HEK293 (cell line): ENCODE measurements around the gene UBAP2.
A peak's percentile ranks its signal among the peaks of the same experiment; 100 is the strongest.

ENCODE experiments used
- CTCF ChIA-PET: fragments of 350-600 bp; formaldehyde crosslinking; extraction: SDS; loops from one replicate; lab custom pipeline; 2021; ENCODE audit warnings: antibody characterized with exemption; lab: Yijun Ruan, JAX
- POLR2A ChIA-PET: fragments of 300-600 bp; formaldehyde crosslinking; extraction: SDS; loops from one replicate; lab custom pipeline; 2020; ENCODE audit warnings: antibody characterized with exemption, inconsistent platforms; lab: Yijun Ruan, JAX
- H3K27ac ChIP-seq: fragments of 200-500 bp; sonication (Bioruptor generic); 2 replicates; pipeline ENCODE4 v1.5.1; 2014; ENCODE audit warnings: low read depth, low read length, control low read depth, inconsistent platforms; ENCODE audit errors: extremely low read depth
- H3K36me3 ChIP-seq, 2 experiments: fragments of 200-500 bp in 1 of 2; sonication (Bioruptor generic) in 1 of 2; 1 replicate in 1 of 2; 2 replicates in 1 of 2; pipeline ENCODE4 v1.5.1; 2014 to 2017; ENCODE audit warnings: inconsistent platforms in 2 of 2, low read length in 2 of 2; ENCODE audit not compliant: control insufficient read depth in 2 of 2, insufficient read depth in 1 of 2
- H3K4me1 ChIP-seq: fragments of 200-500 bp; sonication (Bioruptor generic); 2 replicates; pipeline ENCODE4 v1.5.1; 2014; ENCODE audit warnings: mild to moderate bottlenecking, low read length, inconsistent platforms; ENCODE audit not compliant: control insufficient read depth, insufficient read depth
- H3K4me3 ChIP-seq: 2 replicates; pipeline ENCODE4 v1.5.1; 2011; ENCODE audit warnings: low read depth, mild to moderate bottlenecking, control low read depth, low read length, moderate library complexity
- H3K9me3 ChIP-seq: fragments of 200-500 bp; sonication (Bioruptor generic); 2 replicates; pipeline ENCODE4 v1.5.1; 2014; ENCODE audit warnings: low read depth, low read length, inconsistent platforms; ENCODE audit not compliant: control insufficient read depth, insufficient read depth
- GLI4 ChIP-seq: fragments of 450-650 bp; formaldehyde crosslinking; IDR thresholded peaks from 2 replicates; pipeline ENCODE4 v1.5.1; 2016; ENCODE audit warnings: missing biosample characterization, missing genetic modification characterization
- KLF9 ChIP-seq: fragments of 450-650 bp; formaldehyde crosslinking; IDR thresholded peaks from 2 replicates; pipeline ENCODE4 v1.5.1; 2016; ENCODE audit warnings: missing biosample characterization, missing genetic modification characterization, low read depth
- OVOL3 ChIP-seq: fragments of 450-650 bp; formaldehyde crosslinking; IDR thresholded peaks from 2 replicates; pipeline ENCODE4 v1.5.1; 2016; ENCODE audit warnings: missing biosample characterization, missing genetic modification characterization
- SCRT1 ChIP-seq: fragments of 450-650 bp; formaldehyde crosslinking; IDR thresholded peaks from 2 replicates; pipeline ENCODE4 v1.5.1; 2016; ENCODE audit warnings: missing biosample characterization, missing genetic modification characterization, borderline replicate concordance
- SP7 ChIP-seq: fragments of 450-650 bp; formaldehyde crosslinking; IDR thresholded peaks from 2 replicates; pipeline ENCODE4 v1.5.1; 2016; ENCODE audit warnings: missing biosample characterization, missing genetic modification characterization
- ZBTB1 ChIP-seq: fragments of 450-650 bp; formaldehyde crosslinking; IDR thresholded peaks from 2 replicates; pipeline ENCODE4 v1.5.1; 2016; ENCODE audit warnings: missing biosample characterization, missing genetic modification characterization
- ZBTB17 ChIP-seq: fragments of 450-650 bp; formaldehyde crosslinking; IDR thresholded peaks from 2 replicates; pipeline ENCODE4 v1.5.1; 2016; ENCODE audit warnings: missing biosample characterization, missing genetic modification characterization
- ZBTB21 ChIP-seq: fragments of 450-650 bp; formaldehyde crosslinking; IDR thresholded peaks from 2 replicates; pipeline ENCODE4 v1.5.1; 2017; ENCODE audit warnings: missing biosample characterization, missing genetic modification characterization
- ZBTB26 ChIP-seq: fragments of 450-650 bp; formaldehyde crosslinking; optimal IDR thresholded peaks from 2 replicates; pipeline ENCODE3; 2016; ENCODE audit warnings: missing biosample characterization, mild to moderate bottlenecking, missing genetic modification characterization
- ZBTB48 ChIP-seq: fragments of 450-650 bp; formaldehyde crosslinking; IDR thresholded peaks from 2 replicates; pipeline ENCODE4 v1.5.1; 2016; ENCODE audit warnings: missing biosample characterization, missing genetic modification characterization
- ZNF121 ChIP-seq: fragments of 450-650 bp; formaldehyde crosslinking; IDR thresholded peaks from 2 replicates; pipeline ENCODE4 v1.5.1; 2016; ENCODE audit warnings: missing biosample characterization, missing genetic modification characterization
- ZNF48 ChIP-seq: fragments of 450-650 bp; formaldehyde crosslinking; IDR thresholded peaks from 2 replicates; pipeline ENCODE4 v1.5.1; 2016; ENCODE audit warnings: missing biosample characterization, missing genetic modification characterization
- ZNF629 ChIP-seq: fragments of 450-650 bp; formaldehyde crosslinking; IDR thresholded peaks from 2 replicates; pipeline ENCODE4 v1.5.1; 2017; ENCODE audit warnings: missing biosample characterization, missing genetic modification characterization
- ZNF692 ChIP-seq: fragments of 450-650 bp; formaldehyde crosslinking; IDR thresholded peaks from 2 replicates; pipeline ENCODE4 v1.5.1; 2016; ENCODE audit warnings: missing biosample characterization, missing genetic modification characterization
- ZNF837 ChIP-seq: fragments of 450-650 bp; formaldehyde crosslinking; IDR thresholded peaks from 2 replicates; pipeline ENCODE4 v1.5.1; 2016; ENCODE audit warnings: missing biosample characterization, missing genetic modification characterization
- ZSCAN30 ChIP-seq: fragments of 450-650 bp; IDR thresholded peaks from 2 replicates; pipeline ENCODE4 v1.5.1; 2018; ENCODE audit warnings: missing biosample characterization, mild to moderate bottlenecking, missing genetic modification characterization, moderate library complexity
- TF ChIP-seq, protein P1 (sequence below): fragments of 450-650 bp; formaldehyde crosslinking; IDR thresholded peaks from 2 replicates; pipeline ENCODE4 v1.5.1; 2017; ENCODE audit warnings: missing biosample characterization, missing genetic modification characterization
- TF ChIP-seq, protein P2 (sequence below): fragments of 450-650 bp; formaldehyde crosslinking; IDR thresholded peaks from 2 replicates; pipeline ENCODE4 v1.5.1; 2017; ENCODE audit warnings: missing biosample characterization, missing genetic modification characterization
- TF ChIP-seq, protein P3 (sequence below): fragments of 450-650 bp; formaldehyde crosslinking; IDR thresholded peaks from 2 replicates; pipeline ENCODE4 v1.5.1; 2016; ENCODE audit warnings: missing biosample characterization, missing genetic modification characterization
- TF ChIP-seq, protein P4 (sequence below): fragments of 450-650 bp; formaldehyde crosslinking; IDR thresholded peaks from 2 replicates; pipeline ENCODE4 v1.5.1; 2016; ENCODE audit warnings: missing biosample characterization, missing genetic modification characterization
- TF ChIP-seq, protein P5 (sequence below): fragments of 450-650 bp; formaldehyde crosslinking; IDR thresholded peaks from 2 replicates; pipeline ENCODE4 v1.5.1; 2016; ENCODE audit warnings: missing biosample characterization, missing genetic modification characterization
- TF ChIP-seq, protein P6 (sequence below): fragments of 450-650 bp; formaldehyde crosslinking; IDR thresholded peaks from 2 replicates; pipeline ENCODE4 v1.5.1; 2016; ENCODE audit warnings: missing biosample characterization, missing genetic modification characterization, low read depth

Gene UBAP2

DNA sequence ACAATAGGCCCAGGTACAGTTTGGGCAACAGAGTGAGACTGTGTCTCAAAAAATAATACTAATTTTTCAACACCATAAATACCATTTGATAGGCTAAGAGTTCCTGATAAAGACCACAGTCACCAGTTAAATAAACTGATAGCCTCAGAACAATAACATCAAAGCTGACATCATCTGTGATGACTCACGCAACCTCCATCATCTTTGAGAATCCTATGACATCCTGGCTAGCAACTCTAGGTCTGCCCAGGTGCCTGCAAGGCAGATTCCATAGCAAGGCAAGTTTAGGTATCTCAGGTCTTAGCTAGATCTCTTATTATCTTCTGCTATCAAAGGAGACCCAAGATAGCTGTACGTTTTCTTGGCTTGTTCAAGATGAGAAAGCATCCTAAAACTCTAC is 30.5 kb upstream of the UBAP2 start (continued):
- TF ChIP-seq, protein P1, sequence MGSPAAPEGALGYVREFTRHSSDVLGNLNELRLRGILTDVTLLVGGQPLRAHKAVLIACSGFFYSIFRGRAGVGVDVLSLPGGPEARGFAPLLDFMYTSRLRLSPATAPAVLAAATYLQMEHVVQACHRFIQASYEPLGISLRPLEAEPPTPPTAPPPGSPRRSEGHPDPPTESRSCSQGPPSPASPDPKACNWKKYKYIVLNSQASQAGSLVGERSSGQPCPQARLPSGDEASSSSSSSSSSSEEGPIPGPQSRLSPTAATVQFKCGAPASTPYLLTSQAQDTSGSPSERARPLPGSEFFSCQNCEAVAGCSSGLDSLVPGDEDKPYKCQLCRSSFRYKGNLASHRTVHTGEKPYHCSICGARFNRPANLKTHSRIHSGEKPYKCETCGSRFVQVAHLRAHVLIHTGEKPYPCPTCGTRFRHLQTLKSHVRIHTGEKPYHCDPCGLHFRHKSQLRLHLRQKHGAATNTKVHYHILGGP (tag by site-specific recombination), result no peak
- TF ChIP-seq, protein P2, sequence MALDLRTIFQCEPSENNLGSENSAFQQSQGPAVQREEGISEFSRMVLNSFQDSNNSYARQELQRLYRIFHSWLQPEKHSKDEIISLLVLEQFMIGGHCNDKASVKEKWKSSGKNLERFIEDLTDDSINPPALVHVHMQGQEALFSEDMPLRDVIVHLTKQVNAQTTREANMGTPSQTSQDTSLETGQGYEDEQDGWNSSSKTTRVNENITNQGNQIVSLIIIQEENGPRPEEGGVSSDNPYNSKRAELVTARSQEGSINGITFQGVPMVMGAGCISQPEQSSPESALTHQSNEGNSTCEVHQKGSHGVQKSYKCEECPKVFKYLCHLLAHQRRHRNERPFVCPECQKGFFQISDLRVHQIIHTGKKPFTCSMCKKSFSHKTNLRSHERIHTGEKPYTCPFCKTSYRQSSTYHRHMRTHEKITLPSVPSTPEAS (tag by site-specific recombination), result no peak
- no peak for TF ChIP-seq GLI4 (tag by site-specific recombination)
- TF ChIP-seq, protein P3, sequence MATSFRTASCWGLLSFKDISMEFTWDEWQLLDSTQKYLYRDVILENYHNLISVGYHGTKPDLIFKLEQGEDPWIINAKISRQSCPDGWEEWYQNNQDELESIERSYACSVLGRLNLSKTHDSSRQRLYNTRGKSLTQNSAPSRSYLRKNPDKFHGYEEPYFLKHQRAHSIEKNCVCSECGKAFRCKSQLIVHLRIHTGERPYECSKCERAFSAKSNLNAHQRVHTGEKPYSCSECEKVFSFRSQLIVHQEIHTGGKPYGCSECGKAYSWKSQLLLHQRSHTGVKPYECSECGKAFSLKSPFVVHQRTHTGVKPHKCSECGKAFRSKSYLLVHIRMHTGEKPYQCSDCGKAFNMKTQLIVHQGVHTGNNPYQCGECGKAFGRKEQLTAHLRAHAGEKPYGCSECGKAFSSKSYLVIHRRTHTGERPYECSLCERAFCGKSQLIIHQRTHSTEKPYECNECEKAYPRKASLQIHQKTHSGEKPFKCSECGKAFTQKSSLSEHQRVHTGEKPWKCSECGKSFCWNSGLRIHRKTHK (tag by site-specific recombination), result no peak
- peak; percentile 89 for TF ChIP-seq ZNF629
- no peak for TF ChIP-seq OVOL3 (tag by site-specific recombination)
- no peak for TF ChIP-seq ZNF121 (tag by site-specific recombination)
- TF ChIP-seq ZBTB21 (tag by site-specific recombination), result peak; percentile 63; the same call in 1 of the 2 replicates
- 0 out of 2 replicates have a peak, but pooled peaks have one; percentile 30 for TF ChIP-seq ZNF692 (tag by site-specific recombination)
- no peak for TF ChIP-seq ZNF48 (tag by site-specific recombination)
- TF ChIP-seq, protein P4, sequence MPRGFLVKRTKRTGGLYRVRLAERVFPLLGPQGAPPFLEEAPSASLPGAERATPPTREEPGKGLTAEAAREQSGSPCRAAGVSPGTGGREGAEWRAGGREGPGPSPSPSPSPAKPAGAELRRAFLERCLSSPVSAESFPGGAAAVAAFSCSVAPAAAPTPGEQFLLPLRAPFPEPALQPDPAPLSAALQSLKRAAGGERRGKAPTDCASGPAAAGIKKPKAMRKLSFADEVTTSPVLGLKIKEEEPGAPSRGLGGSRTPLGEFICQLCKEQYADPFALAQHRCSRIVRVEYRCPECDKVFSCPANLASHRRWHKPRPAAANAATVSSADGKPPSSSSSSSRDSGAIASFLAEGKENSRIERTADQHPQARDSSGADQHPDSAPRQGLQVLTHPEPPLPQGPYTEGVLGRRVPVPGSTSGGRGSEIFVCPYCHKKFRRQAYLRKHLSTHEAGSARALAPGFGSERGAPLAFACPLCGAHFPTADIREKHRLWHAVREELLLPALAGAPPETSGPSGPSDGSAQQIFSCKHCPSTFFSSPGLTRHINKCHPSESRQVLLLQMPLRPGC (tag by site-specific recombination), result no peak; the same call in 1 of the 2 replicates
- no peak for TF ChIP-seq ZNF837 (tag by site-specific recombination)
- TF ChIP-seq ZSCAN30, result peak; percentile 90
- 0 out of 2 replicates have a peak, but pooled peaks have one; percentile 27 for TF ChIP-seq SP7 (tag by site-specific recombination)
- no peak for TF ChIP-seq ZBTB26 (tag by site-specific recombination)
- no peak for TF ChIP-seq ZBTB1 (tag by site-specific recombination)

GRCh38 chr9:34072868-34073590 is 24.3 kb upstream of the UBAP2 start:
- H3K9me3 ChIP-seq, result no peaks in the 10 kb centered on the region
- ChIA-PET CTCF (interaction anchor here (0.6 to 3.4 kb wide), 51 partner anchors 8 to 541 kb away, joined by 3 to 47 read pairs (median 4); partner anchors contain the start of genes UBAP1 and UBAP2), POLR2A (interaction anchor here (0.5 to 2.9 kb wide), 6 partner anchors 23 to 156 kb away, joined by 3 to 27 read pairs (median 4); partner anchors contain the start of genes DCAF12 and UBAP2)
- H3K27ac ChIP-seq, result peak overlapping the region; percentile 54
- no peaks in the 10 kb centered on the region for H3K36me3 ChIP-seq
- no peak overlapping the region for H3K4me3 ChIP-seq
- H3K4me1 ChIP-seq, result 0 out of 2 replicates have a peak, but pooled peaks cover 2% of the 10 kb centered on the region
- TF ChIP-seq SCRT1 (tag by site-specific recombination), result no peak
- TF ChIP-seq, protein P5, sequence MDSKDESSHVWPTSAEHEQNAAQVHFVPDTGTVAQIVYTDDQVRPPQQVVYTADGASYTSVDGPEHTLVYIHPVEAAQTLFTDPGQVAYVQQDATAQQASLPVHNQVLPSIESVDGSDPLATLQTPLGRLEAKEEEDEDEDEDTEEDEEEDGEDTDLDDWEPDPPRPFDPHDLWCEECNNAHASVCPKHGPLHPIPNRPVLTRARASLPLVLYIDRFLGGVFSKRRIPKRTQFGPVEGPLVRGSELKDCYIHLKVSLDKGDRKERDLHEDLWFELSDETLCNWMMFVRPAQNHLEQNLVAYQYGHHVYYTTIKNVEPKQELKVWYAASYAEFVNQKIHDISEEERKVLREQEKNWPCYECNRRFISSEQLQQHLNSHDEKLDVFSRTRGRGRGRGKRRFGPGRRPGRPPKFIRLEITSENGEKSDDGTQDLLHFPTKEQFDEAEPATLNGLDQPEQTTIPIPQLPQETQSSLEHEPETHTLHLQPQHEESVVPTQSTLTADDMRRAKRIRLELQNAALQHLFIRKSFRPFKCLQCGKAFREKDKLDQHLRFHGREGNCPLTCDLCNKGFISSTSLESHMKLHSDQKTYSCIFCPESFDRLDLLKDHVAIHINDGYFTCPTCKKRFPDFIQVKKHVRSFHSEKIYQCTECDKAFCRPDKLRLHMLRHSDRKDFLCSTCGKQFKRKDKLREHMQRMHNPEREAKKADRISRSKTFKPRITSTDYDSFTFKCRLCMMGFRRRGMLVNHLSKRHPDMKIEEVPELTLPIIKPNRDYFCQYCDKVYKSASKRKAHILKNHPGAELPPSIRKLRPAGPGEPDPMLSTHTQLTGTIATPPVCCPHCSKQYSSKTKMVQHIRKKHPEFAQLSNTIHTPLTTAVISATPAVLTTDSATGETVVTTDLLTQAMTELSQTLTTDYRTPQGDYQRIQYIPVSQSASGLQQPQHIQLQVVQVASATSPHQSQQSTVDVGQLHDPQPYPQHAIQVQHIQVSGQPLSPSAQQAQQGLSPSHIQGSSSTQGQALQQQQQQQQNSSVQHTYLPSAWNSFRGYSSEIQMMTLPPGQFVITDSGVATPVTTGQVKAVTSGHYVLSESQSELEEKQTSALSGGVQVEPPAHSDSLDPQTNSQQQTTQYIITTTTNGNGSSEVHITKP (tag by site-specific recombination), result peak; percentile 32; the same call in 1 of the 2 replicates
- TF ChIP-seq, protein P6, sequence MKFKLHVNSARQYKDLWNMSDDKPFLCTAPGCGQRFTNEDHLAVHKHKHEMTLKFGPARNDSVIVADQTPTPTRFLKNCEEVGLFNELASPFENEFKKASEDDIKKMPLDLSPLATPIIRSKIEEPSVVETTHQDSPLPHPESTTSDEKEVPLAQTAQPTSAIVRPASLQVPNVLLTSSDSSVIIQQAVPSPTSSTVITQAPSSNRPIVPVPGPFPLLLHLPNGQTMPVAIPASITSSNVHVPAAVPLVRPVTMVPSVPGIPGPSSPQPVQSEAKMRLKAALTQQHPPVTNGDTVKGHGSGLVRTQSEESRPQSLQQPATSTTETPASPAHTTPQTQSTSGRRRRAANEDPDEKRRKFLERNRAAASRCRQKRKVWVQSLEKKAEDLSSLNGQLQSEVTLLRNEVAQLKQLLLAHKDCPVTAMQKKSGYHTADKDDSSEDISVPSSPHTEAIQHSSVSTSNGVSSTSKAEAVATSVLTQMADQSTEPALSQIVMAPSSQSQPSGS, result no peak
- no peak for TF ChIP-seq KLF9 (tag by site-specific recombination)
- peak; percentile 25; the same call in 1 of the 2 replicates for TF ChIP-seq ZBTB48 (tag by site-specific recombination)
- no peak for TF ChIP-seq ZBTB17
